Activated CD4-positive, alpha-beta T cell treated with anti-CD3 and anti-CD28 coated beads for 24 hours (primary cell): ENCODE measurements around the gene TESK2.
A peak's percentile ranks its signal among the peaks of the same experiment; 100 is the strongest.

Source experiments
- DNase-seq, 2 donors: peaks; one replicate each; pipeline ENCODE4 v3.0.0-alpha.2; 2020; ENCODE audit warnings: low read depth in 2 of 2

The TESK2 gene

DNA sequence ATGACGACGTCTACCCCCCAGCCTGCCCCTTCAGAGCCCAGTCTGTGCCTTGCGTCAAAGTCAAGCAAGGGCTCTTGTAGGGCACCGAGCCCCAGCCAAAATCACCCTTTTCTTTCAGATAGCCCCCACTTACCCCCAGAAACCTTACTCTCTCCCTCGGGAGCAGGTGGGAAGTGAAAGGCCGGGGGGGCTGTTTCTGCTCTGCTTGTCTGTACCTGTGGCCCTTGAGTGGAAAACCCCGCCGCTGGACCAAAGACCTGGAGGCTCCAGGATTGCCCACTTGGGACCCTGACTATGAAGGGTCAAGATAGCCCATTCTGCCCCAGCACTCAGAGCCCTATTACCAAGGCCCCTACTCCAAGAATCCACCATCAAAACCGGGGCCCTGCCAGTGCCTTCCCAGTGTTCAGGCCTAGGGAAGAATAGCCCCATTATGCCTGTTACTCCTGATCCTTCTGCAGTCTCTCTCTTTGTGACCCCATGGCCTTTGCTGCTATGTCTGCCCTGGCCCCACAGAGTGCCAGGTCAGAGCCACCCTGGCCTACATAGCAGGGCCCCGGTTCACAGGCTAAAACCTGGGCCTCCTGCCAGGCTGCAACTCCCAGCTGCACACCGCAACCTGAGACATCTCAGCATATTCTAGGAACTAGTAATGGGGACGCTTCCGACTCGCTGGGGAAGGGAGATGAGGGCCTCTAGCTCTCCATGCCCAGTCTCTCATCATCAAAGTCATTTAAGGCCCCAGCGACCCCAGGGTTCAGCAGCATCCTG lies 186.5 kb downstream of the TESK2 start:
- DNase-seq, result no peak

- DNase-seq, result peak; percentile 99
Measured at GRCh38 chr1:45303520-45304310, 187.2 kb downstream of the TESK2 start.

DNA sequence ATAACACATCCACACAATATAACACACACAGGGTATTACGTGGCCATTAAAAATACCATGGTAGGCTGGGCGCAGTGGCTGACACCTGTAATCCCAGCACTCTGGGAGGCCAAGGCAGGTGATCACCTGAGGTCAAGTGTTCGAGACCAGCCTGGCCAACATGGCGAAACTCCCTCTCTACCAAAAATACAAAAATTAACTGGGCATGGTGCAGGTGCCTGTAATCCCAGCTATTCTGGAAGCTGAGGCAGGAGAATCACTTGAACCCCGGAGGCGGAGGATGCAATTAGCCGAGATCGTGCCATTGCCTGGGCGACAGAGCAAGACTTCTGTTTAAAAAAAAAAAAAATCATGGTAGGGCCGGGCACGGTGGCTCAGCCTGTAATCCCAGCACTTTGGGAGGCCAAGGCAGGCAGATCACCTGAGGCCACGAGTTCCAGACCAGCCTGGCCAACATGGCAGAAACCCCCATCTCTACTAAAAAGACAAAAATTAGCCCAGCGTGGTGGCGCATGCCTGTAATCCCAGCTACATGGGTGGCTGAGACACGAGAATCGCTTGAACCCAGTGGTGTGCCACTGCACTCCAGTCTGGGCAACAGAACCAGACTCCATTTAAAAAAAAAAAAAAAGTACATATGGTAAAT lies 188.3 kb downstream of the TESK2 start:
- DNase-seq, result no peak

- DNase-seq, result no peak
Measured at GRCh38 chr1:45300669-45300997, 190.3 kb downstream of the TESK2 start.

DNA sequence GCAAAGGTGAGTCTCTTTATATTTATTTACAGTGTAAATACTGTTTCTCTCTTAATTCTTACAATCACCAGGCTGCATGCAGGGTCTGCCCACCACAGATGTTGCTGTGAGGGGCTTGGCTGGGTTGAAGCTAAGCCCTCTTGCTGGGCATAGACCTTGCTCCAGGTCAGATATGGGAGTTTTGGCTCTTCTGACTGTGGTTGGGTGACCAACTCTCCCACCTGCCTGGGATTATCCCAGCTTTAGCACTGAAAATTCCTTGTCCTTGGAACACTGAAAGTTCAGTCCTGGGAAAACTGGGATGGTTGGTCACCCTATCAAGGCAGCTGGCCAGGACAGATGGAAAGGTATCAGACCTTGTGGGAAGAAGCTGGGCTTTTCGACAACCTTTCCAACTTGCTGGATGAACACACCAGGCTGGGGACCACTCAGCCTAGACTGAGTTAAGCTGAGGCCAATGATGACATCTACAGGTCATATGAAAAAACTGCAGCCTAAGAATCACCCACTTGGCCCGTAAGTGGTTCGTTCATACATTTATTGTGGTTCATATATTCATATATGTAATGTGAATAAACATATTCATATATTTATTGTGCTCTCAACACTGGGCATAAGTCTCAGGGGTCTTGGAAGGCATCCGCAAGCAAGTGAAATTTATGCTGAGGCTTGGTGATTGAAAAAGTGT lies 190.8 kb downstream of the TESK2 start:
- no peak for DNase-seq

- DNase-seq, result no peak
Measured at GRCh38 chr1:45299296-45299695, 191.7 kb downstream of the TESK2 start.

DNA sequence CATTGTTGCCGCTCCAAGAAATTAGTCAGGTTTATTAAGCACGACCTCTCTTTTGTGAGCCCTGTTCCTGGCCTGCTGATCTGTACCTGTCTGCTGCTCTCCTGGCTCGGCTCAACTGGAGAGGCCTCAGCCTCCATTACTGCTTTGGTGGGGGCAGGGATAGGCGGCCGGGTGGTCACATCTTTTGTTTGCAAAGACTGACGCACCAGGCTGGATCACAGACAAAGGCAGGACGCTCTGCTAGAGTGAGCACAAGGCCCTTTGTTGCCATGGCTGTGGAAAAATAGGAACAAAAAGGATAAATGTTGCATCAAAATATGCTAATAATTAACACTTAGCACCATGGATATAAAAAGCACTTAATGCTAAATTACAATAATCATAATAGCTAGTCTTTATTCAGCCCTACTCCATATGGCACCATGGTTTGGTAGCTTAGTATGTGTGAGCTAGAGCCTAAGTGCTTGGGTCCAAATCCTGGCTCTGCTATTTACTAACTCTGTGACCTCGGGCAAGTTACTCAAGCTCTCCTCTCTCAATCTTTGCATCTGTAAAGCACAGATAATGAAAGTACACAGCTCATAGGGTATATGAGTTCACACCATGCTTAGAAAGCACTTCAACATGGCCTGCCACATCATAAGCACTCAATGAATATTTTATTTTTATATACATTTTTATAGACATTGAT lies 193.2 kb downstream of the TESK2 start:
- DNase-seq, result no peak
